IPS-11a (cell line): ENCODE measurements around the gene PCMTD2.

Source experiments
- H3K4me3 ChIP-seq: one replicate; pipeline ENCODE4 v1.5.1; 2013; ENCODE audit warnings: low read depth, low read length, control low read depth

Gene PCMTD2

GRCh38 chr20:64238115-64238825 is 17.3 kb upstream of the PCMTD2 start:
- no peak overlapping the region for H3K4me3 ChIP-seq

DNA sequence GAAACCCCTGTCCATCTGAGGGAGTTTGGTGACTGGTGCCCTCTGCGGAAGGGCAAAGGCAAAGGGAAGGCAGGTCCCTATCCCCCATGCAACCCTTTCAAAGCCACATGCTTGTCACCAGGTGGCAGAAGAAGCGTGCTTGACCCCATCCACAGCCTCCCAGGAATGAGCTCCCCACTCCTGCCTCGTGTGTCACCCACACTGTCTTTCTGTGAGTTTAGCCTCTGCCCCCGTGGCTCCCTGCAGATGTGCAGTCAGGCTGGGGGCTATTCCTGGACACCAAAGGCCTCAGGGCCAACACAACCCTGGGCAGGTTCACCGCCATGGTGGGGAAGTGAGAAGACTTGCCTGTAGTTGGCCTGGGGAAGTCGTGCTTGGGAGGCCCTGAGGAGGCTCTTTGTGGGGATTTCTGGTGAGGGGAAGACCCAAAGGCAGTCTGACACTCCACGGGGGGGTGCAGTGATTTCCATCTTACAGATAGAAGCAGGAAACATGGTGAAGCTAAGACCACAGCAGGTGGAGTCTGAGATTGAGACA is 16.6 kb upstream of the PCMTD2 start:
- H3K4me3 ChIP-seq, result no peak overlapping the region

GRCh38 chr20:64239449-64240242 is 15.9 kb upstream of the PCMTD2 start:
- H3K4me3 ChIP-seq, result no peak overlapping the region

- H3K4me3 ChIP-seq, result no peak overlapping the region
Observed at GRCh38 chr20:64240243-64241015, 15.1 kb upstream of the PCMTD2 start.

GRCh38 chr20:64241061-64241460 is 14.5 kb upstream of the PCMTD2 start:
- H3K4me3 ChIP-seq, result no peak overlapping the region

- no peak overlapping the region for H3K4me3 ChIP-seq
Observed at GRCh38 chr20:64242003-64242796, 13.3 kb upstream of the PCMTD2 start.

GRCh38 chr20:64242797-64243475 is 12.6 kb upstream of the PCMTD2 start:
- H3K4me3 ChIP-seq, result no peak overlapping the region

- H3K4me3 ChIP-seq, result no peak overlapping the region
Observed at GRCh38 chr20:64244281-64244805, 11.2 kb upstream of the PCMTD2 start.

- no peak overlapping the region for H3K4me3 ChIP-seq
Observed at GRCh38 chr20:64244870-64245603, 10.5 kb upstream of the PCMTD2 start.

- H3K4me3 ChIP-seq, result no peak overlapping the region
Observed at GRCh38 chr20:64245746-64246595, 9.6 kb upstream of the PCMTD2 start.

DNA sequence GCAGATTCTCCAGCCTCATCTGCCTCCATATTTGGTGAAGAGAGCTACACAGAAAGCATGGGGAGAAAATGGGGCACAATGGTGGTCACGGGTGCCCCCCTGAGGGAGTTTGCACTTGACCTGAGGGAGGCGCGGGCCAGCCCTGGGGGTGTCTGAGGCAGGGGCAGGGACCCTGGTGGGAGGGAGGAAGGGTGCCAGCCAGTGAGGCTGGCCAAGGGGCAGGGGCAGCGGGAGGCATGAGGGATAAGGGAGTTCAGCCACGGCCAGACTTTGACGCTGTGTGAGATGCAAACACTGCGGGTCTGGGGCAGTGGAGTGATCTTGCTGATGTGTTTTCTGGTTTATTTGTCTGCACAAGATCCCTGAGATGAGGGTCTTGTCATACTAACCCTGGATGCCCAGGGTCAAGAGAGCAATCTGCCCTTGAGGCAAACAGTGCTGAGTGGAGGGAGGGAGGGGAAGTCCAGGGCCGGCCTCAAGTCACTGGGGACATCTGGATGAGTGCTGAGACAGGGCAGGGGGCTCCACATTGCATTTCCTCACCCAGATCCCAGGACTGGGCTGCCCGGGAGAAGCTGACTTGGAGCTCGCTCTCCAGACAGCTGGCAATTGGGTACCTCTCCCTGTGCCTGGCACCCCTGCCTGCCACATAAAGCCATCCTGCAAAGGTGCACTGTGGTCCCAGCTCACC is 8.8 kb upstream of the PCMTD2 start:
- H3K4me3 ChIP-seq, result no peak overlapping the region

DNA sequence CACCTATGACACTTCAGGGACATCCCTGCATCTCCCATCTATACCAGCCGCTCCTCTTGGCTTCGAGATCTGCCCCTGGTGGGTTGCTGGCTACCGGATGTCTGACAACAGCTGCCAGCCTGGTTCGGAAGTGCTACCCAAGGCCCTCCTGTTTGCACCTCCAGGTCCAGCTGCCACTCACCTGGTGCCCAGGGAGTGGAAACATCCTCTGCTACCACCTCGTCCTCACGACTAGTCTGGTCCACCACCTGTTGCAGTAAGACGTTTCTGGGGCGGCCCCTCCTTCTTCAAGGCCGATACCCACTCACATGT is 8.3 kb upstream of the PCMTD2 start:
- no peak overlapping the region for H3K4me3 ChIP-seq

DNA sequence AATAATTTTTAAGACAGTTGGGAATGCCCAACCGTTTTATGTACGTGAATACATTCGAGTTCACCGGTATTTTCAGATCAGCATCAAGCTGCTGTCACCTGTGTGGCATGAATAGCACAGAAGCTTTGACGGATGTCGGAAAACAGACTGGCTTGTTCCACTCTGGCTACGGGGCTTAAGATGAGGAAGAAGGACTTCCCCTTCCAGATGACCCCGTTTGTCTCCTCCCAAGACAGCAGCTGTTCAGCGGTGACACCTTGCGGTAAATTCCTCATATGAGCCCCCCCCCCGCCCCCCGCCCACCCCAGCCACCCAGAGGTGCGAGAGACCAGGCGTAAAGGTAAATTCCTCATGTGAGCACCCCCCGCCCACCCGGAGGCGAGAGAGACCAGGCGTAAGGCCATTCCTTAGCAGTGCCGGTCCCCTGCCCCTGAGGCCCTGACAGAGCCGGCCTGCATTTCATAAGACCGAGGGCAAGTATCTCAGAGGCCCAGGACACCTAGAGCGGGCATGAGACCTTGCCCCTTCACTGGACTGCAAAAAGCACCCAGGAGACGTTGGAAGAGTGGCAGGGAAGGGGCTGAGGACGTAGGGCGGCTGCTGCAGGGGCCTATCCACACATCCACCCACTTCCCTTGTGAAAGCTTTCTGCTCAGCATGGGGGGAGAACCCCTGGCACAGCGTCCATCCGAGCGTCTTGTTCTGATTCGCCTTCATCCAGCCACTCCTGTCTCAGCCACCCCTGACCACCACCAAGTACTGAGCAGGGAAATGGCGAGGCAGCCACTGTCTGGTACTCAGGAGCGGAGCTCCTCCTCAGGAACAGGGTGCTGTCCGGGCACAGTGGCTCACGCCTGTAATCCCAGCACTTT is 7.3 kb upstream of the PCMTD2 start:
- H3K4me3 ChIP-seq, result no peak overlapping the region

GRCh38 chr20:64250027-64250426 is 5.5 kb upstream of the PCMTD2 start:
- H3K4me3 ChIP-seq, result no peak overlapping the region

DNA sequence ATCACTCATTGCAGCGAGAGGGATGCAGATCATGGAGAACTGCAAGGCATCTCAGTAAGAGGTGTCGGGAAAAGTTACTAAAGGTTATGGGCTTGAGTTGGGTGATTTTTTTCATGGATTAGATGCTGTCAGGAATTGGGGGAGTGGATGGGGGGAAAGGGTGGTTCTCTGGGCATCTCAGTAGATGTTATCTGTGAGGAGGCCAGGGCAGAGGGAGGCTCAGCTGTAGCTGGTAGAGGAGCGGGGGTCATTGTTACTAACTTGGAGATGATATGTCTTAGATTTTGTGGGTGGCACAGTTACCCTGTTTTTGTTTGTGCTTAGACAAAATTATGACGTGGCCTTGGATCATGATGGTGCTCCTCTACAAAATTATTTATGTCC is 2.6 kb upstream of the PCMTD2 start:
- H3K4me3 ChIP-seq, result no peak overlapping the region

- H3K4me3 ChIP-seq, result no peak overlapping the region
Observed at GRCh38 chr20:64253443-64253842, 2.1 kb upstream of the PCMTD2 start.

- H3K4me3 ChIP-seq, result no peak overlapping the region
Observed at GRCh38 chr20:64254156-64254555, 1.4 kb upstream of the PCMTD2 start.
